K562 (cell line): ENCODE data around the gene ZNRF1. TPM values are rescaled to one million over a fixed set of nuclear protein-coding genes. Genes with fewer than 3 reads are reported as not detected.

Experiments used
- CHD2 ChIP-seq: IDR thresholded peaks from 2 replicates; pipeline ENCODE4 v1.6.1; 2011; ENCODE audit warnings: low read depth, low read length
- E2F4 ChIP-seq: sonication (generic); formaldehyde crosslinking; IDR thresholded peaks from 2 replicates; pipeline ENCODE4 v1.8.0; 2022; ENCODE audit warnings: mild to moderate bottlenecking, low read depth, missing genetic modification reagents
- GATAD2B ChIP-seq: fragments of 450-650 bp; IDR thresholded peaks from 2 replicates; pipeline ENCODE4 v1.6.1; 2017; ENCODE audit warnings: mild to moderate bottlenecking, borderline replicate concordance
- GTF2B ChIP-seq: IDR thresholded peaks from 2 replicates; pipeline ENCODE4 v1.6.1; 2011; ENCODE audit not compliant: insufficient read length; ENCODE audit errors: extremely low read depth
- HNRNPK ChIP-seq: fragments of 200-400 bp; formaldehyde crosslinking; IDR thresholded peaks from one replicate; pipeline ENCODE4 v1.6.1; 2018; ENCODE audit warnings: mild to moderate bottlenecking, low read depth, low read length; ENCODE audit not compliant: poor library complexity, severe bottlenecking
- HNRNPLL ChIP-seq: fragments of 200-400 bp; formaldehyde crosslinking; IDR thresholded peaks from 2 replicates; pipeline ENCODE4 v1.6.1; 2017; ENCODE audit warnings: low read length, low read depth, mild to moderate bottlenecking; ENCODE audit not compliant: poor library complexity, severe bottlenecking
- MEIS2 ChIP-seq: fragments of 450-650 bp; IDR thresholded peaks from 2 replicates; pipeline ENCODE4 v1.6.1; 2014; ENCODE audit warnings: mild to moderate bottlenecking; ENCODE audit not compliant: partially characterized antibody
- PHF8 ChIP-seq: fragments of 200-600 bp; sonication (generic); IDR thresholded peaks from 2 replicates; pipeline ENCODE4 v1.6.1; 2012; ENCODE audit warnings: mixed run types, mild to moderate bottlenecking, inconsistent platforms, low read length, moderate library complexity, borderline replicate concordance
- POLR2AphosphoS5 ChIP-seq: IDR thresholded peaks from 2 replicates; pipeline ENCODE4 v1.6.1; 2011; ENCODE audit warnings: mild to moderate bottlenecking, low read depth, low read length, moderate library complexity; ENCODE audit not compliant: control insufficient read depth, insufficient read depth
- PRDM10 ChIP-seq: fragments of 450-650 bp; IDR thresholded peaks from 2 replicates; pipeline ENCODE4 v1.6.1; 2018; ENCODE audit not compliant: partially characterized antibody
- RBM25 ChIP-seq: fragments of 200-400 bp; formaldehyde crosslinking; IDR thresholded peaks from 2 replicates; pipeline ENCODE4 v1.6.1; 2018; ENCODE audit warnings: low read length, low read depth, moderate library complexity; ENCODE audit not compliant: severe bottlenecking
- TAF7 ChIP-seq: fragments of 450-650 bp; IDR thresholded peaks from 2 replicates; pipeline ENCODE4 v1.6.1; 2016; ENCODE audit warnings: missing genetic modification characterization, missing compliant biosample characterization
- ZNF75A ChIP-seq: fragments of 450-650 bp; formaldehyde crosslinking; IDR thresholded peaks from 2 replicates; pipeline ENCODE4 v1.4.0; 2020; ENCODE audit warnings: mild to moderate bottlenecking
- polyA plus RNA-seq, 8 experiments: library from polyadenylated mRNA; depleted of rRNA in 4 of 8; stranded (reverse) in 5 of 8; unstranded in 3 of 8; fragments of >200 nt; fragmentation: Nextera tagmentation in 2 of 8; fragmentation: Illumina TruSeq in 1 of 8; extraction: Ambion mirVana in 2 of 8; extraction: Trizol in 1 of 8; gene quantifications; 2 replicates each; pipeline versions ENCODE4 v1.2.1 to v1.2.3, GENCODE V29; 2011 to 2014; ENCODE audit warnings: inconsistent platforms in 1 of 8, missing spikeins in 1 of 8
- total RNA-seq, 7 experiments: library from RNA; depleted of rRNA in 6 of 7; stranded (reverse); fragments of >200 nt in 6 of 7; fragmentation: Illumina TruSeq in 2 of 7; extraction: Trizol in 2 of 7; gene quantifications; 2 replicates each; pipeline versions ENCODE4 v1.2.1 to v1.2.3, GENCODE V29; 2011 to 2021; ENCODE audit warnings: low replicate concordance in 1 of 7

Gene ZNRF1
- total and polyA plus RNA-seq, 9 of the 15 experiments (the other 6 are each of a cell fraction or from before 2014, with no cell fraction given) = 9.5 to 37.7 (median 20.0) TPM

- peak; percentile 42 for TF ChIP-seq RBM25
- TF ChIP-seq POLR2AphosphoS5 = peak; percentile 43; the same call in 1 of the 2 replicates
- TF ChIP-seq PRDM10 = peak; percentile 24
- TF ChIP-seq TAF7 = 0 out of 2 replicates have a peak, but pooled peaks have one; percentile 33
- TF ChIP-seq HNRNPLL = peak; percentile 45
- no peak for TF ChIP-seq ZNF75A (CRISPR knock-in tag)
- TF ChIP-seq HNRNPK = no peak
- peak; percentile 40 for TF ChIP-seq MEIS2
- peak; percentile 82 for TF ChIP-seq PHF8
- TF ChIP-seq GTF2B = no peak
- TF ChIP-seq GATAD2B = peak; percentile 62; the same call in 1 of the 2 replicates
- TF ChIP-seq E2F4 (CRISPR knock-in tag) = 0 out of 2 replicates have a peak, but pooled peaks have one; percentile 26
- peak; percentile 96 for TF ChIP-seq CHD2
Observed at GRCh38 chr16:74984529-74985296, 14.1 kb upstream of the ZNRF1 start, which contains the start of gene WDR59 (continued).
